Astrocyte (in vitro differentiated cells and primary cell): Measurements from ENCODE around the gene ATF2.

Experiments
- CTCF ChIP-seq: IDR thresholded peaks from 2 replicates; pipeline ENCODE4 v1.5.1; 2011; ENCODE audit warnings: low read depth, mild to moderate bottlenecking, inconsistent platforms, low read length, moderate library complexity; ENCODE audit not compliant: insufficient read depth
- EZH2 ChIP-seq: IDR thresholded peaks from 2 replicates; pipeline ENCODE4 v1.6.1; 2012; ENCODE audit warnings: mild to moderate bottlenecking, low read length, inconsistent platforms; ENCODE audit not compliant: insufficient read depth

GRCh38 chr2:175176624-175177023 lies 8.6 kb upstream of the ATF2 start:
- TF ChIP-seq CTCF (no peak), EZH2 (no peak)
